HL-60 (cell line): ENCODE data around the gene BPIFB3.

ENCODE experiments used
- DNase-seq, 2 experiments: peaks; one replicate each; pipeline ENCODE4 v3.0.0-alpha.2; 2010 to 2020; ENCODE audit warnings: low read depth in 1 of 2, low spot score in 1 of 2
- H3K27ac ChIP-seq: fragments of 250-450 bp; sonication (Bioruptor Pico); replicated peaks from 2 replicates; pipeline ENCODE4 v1.5.1; 2020; ENCODE audit warnings: mild to moderate bottlenecking, moderate library complexity
- H3K27me3 ChIP-seq: fragments of 250-450 bp; sonication (Bioruptor Pico); 2 replicates; pipeline ENCODE4 v1.5.1; 2021; ENCODE audit warnings: mild to moderate bottlenecking, moderate library complexity; ENCODE audit not compliant: insufficient read depth, poor library complexity, severe bottlenecking
- H3K4me3 ChIP-seq: replicated peaks from 2 replicates; pipeline ENCODE4 v1.5.1; 2011; ENCODE audit warnings: mild to moderate bottlenecking, control low read depth, low read length; ENCODE audit not compliant: insufficient read depth
- CTCF ChIP-seq: IDR thresholded peaks from one replicate; pipeline ENCODE4 v1.5.1; 2011; ENCODE audit warnings: low read length, control low read depth, inconsistent platforms; ENCODE audit not compliant: insufficient read depth
- GABPA ChIP-seq: IDR thresholded peaks from 2 replicates; pipeline ENCODE4 v1.6.1; 2012; ENCODE audit warnings: low read depth
- POLR2AphosphoS5 ChIP-seq: IDR thresholded peaks from 2 replicates; pipeline ENCODE4 v1.6.1; 2012; ENCODE audit warnings: low read depth
- REST ChIP-seq: IDR thresholded peaks from 2 replicates; pipeline ENCODE4 v1.6.1; 2012; ENCODE audit warnings: low read depth; ENCODE audit not compliant: insufficient replicate concordance
- SPI1 ChIP-seq: IDR thresholded peaks from 2 replicates; pipeline ENCODE4 v1.6.1; 2012; ENCODE audit warnings: low read depth, mild to moderate bottlenecking, borderline replicate concordance

The BPIFB3 gene

GRCh38 chr20:33005908-33006775 lies 47.6 kb upstream of the BPIFB3 start:
- TF ChIP-seq SPI1 (no peak), CTCF (no peak), REST (no peak), POLR2AphosphoS5 (no peak), GABPA (no peak)
- H3K4me3 ChIP-seq, result no peak overlapping the region
- H3K27me3 ChIP-seq, result no peaks in the 10 kb centered on the region
- DNase-seq, result no peak
- H3K27ac ChIP-seq, result no peak overlapping the region

- no peaks in the 10 kb centered on the region for H3K27me3 ChIP-seq
- no peak overlapping the region for H3K27ac ChIP-seq
- DNase-seq, result no peak
- H3K4me3 ChIP-seq, result no peak overlapping the region
- no peak for TF ChIP-seq CTCF
- no peak for TF ChIP-seq SPI1
- TF ChIP-seq REST, result no peak
- TF ChIP-seq GABPA, result no peak
- no peak for TF ChIP-seq POLR2AphosphoS5
Measured at GRCh38 chr20:33006776-33007375, 46.8 kb upstream of the BPIFB3 start.

GRCh38 chr20:33007376-33008335 lies 46.0 kb upstream of the BPIFB3 start, which contains the start of gene BPIFB2:
Gene BPIFB2 (plus strand): TSS chr20:33007704. CDS start chr20:33008575, 871 bp downstream.
- Histone ChIP-seq H3K4me3 (no peak within 1 kb of the TSS), H3K27ac (no peak within 1 kb of the TSS), H3K27me3 (no peaks in the 10 kb centered on the region)
- DNase-seq, result no peak
- no peak for TF ChIP-seq CTCF
- TF ChIP-seq REST, result no peak
- no peak for TF ChIP-seq GABPA
- TF ChIP-seq SPI1, result no peak
- TF ChIP-seq POLR2AphosphoS5, result no peak
